GM18505 (cell line): Measurements from ENCODE around the gene FCGR3A.

Experiments
- ATAC-seq: cut with Tn5 transposase; IDR thresholded peaks from one replicate; pipeline ENCODE4 v1.9.1; 2021; ENCODE audit not compliant: unreplicated experiment
- POLR2A ChIP-seq: IDR thresholded peaks from 4 replicates; pipeline ENCODE4 v1.6.1; 2011; ENCODE audit warnings: borderline replicate concordance; ENCODE audit not compliant: insufficient read depth, insufficient read length; ENCODE audit errors: extremely low read depth

FCGR3A gene

GRCh38 chr1:161494091-161494735 lies 55.4 kb downstream of the FCGR3A start:
- TF ChIP-seq POLR2A, result no peak
- no peak for ATAC-seq

DNA sequence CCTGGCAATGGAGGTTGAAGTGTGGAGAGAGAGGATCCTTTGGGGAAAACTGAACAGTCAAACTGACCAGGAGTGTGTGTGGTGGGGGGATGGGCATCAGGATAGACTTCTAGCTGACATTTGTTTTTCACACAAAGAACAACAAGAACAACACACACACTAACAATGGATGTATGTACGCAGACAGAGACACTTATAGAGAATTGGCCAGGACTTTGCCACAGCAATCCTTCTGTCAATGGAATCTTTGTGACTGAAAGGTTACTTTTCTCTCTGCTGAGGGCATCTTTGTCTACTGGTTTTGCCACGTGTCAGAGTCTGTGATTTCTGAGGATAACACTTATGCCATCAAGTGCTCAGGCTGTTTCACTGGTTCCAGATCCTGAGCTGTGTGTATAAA lies 56.8 kb downstream of the FCGR3A start:
- no peak for ATAC-seq
- no peak for TF ChIP-seq POLR2A
